GM18870 (cell line): ENCODE results near the gene GJA9.

Experiments
- ATAC-seq: cut with Tn5 transposase; IDR thresholded peaks from one replicate; pipeline ENCODE4 v1.9.1; 2021; ENCODE audit warnings: moderate library complexity; ENCODE audit not compliant: unreplicated experiment

GJA9 gene

GRCh38 chr1:38832370-38832734 is 49.0 kb downstream of the GJA9 start:
- ATAC-seq: no peak

- ATAC-seq: no peak
Observed at GRCh38 chr1:38831731-38832369, 49.5 kb downstream of the GJA9 start.

GRCh38 chr1:38829368-38829767 is 52.0 kb downstream of the GJA9 start:
- no peak for ATAC-seq

GRCh38 chr1:38827318-38827717 is 54.1 kb downstream of the GJA9 start:
- no peak for ATAC-seq

- ATAC-seq: no peak
Observed at GRCh38 chr1:38826886-38827285, 54.5 kb downstream of the GJA9 start.

- ATAC-seq: no peak
Observed at GRCh38 chr1:38826262-38826661, 55.1 kb downstream of the GJA9 start.
